GM19025 (cell line): ENCODE data around the gene DYRK1A.

ENCODE experiments used
- ATAC-seq: cut with Tn5 transposase; IDR thresholded peaks from one replicate; pipeline ENCODE4 v1.9.1; 2021; ENCODE audit warnings: mild to moderate bottlenecking, low read depth, moderate library complexity; ENCODE audit not compliant: unreplicated experiment

The DYRK1A gene

DNA sequence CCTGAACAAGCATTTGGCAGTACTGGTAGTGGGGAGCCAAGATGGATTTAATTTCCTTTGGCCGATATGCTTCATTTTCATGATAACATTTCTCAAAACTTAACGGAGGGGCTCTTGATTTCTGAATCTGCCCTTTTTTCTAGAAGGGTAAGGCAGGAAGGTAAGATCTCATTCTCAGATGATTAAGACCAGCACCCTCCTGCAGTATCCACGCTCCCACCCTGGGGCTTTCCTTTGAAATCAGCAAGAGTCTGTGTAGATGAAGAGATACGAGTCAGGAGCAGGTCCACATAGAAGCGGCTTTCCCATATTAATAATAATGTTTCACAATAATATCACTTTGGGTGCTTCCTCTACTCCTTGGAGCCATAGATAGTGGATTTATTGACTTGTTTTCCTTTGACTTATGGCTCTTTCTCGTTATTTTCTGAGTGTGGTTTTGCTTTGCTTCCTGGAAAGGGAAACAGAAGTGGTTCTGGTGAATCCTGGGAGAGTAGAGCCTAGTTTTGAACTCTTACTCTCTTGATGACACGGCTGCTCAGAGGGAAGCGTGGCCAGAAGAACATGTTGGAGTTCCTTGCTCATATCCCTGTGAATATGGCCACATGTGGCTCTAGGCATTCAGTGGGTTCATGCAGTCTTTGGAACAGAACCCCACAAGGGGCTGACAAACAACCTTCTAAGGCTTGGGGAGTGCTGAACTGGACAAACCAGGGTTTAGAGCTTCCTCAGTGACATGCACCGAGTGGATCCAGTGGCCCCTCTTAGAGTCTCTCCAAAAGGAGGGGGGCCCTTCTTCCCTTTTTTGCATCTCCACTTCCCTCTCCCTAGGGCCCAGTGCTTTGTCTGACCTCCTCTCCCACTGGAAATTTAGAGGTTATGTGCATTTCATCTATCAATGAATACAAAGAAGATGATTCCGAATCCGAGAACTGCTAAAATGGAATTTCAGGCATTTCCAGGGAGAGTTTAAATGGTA lies 195.7 kb downstream of the DYRK1A start:
- ATAC-seq = no peak

DNA sequence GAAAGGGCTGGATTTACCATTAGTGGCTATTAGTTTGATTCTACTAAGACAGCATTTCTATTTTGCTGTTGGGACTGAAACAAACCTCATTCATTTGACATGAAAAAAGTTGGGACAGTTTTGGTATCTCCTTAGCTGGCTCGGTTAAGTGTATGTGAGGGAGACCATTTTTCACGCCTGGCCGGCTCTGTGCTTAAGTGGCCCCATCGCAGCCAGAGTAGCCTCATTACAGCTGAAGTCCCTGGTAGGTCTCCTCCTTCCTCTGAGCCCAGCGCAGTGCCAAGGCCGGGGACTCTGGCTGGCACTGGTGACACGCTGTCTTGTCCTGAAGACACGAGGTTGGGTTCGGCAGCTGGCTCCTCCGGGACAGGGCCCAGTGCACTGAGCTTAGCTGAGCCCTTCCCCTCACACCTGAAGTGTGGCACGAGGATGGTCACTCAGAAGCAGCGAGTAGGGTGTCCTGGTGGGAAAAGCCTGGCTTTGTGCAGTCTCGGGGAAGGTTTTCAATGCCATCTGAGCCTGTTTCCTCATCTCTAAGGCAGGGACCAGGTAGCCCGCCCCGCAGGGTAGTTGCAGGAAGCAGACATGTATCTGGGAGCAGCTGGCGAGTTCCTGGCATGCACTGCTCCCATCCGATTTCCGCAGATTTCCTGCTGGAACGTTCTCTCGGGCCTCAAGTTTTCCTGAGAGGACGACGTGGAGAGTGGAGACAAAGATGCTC lies 196.5 kb downstream of the DYRK1A start:
- ATAC-seq = peak; percentile 1

DNA sequence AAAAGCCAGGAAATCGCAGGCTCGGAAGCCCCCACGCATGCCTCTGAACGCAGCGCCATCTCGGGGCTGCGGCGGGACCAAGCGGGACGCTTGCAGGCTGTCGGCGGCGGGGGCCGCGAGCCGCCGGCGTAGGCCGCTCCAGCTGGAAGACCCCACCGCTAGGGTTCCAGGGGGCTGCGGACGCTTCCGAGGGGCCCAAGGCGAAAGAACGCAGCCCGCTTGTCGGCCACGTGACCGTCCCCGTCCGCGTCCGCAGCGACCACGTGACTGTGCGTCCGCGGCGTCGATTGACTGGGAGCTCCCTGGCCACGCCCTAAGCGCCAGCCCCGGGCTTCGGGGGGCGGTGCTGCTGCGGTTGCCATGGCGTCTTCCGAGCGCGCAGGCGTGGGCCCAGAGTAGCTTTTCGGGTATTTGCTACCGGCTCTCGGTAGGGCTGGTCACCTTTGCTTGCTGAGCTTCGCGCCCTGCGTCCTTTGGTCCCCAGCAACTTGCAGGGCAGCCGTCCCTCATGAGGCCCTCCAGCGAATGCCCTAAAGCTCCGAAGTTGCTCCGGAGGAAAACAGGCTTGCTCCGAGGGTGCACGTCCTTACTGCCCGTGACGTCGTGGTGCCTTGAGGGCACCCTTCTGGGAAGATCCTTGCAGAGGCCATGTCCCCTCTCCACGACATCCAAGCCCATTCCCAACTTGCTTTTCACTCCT lies 197.2 kb downstream of the DYRK1A start:
- ATAC-seq = peak; percentile 92

DNA sequence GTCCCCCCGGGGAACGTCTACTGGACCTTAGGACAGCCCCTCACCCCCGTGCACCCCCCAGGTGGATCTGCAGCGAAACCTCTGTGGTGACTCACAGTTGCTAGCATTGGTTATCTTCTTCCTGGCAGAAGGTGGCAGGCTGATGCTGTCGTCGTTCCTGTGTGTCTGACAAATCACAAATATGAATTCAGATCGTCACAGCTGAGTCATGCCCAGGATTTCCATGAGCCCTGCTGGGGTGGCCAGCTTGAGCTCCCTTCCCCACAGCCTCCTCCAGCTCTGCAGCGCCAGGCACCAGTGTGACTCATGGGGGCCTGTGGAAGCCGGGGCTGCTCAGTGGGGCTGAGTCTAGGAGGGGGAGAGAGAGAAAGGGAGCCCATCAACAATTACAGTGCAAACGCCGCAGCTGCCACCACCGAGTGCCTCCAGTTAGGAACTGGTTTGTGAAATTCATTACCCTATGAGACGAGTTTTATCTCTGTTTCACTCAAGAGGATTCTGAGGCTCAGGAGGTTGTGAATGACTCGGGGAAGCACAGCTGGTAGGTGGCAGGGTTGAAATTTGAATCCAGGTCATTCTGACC lies 197.9 kb downstream of the DYRK1A start:
- peak; percentile 36 for ATAC-seq

DNA sequence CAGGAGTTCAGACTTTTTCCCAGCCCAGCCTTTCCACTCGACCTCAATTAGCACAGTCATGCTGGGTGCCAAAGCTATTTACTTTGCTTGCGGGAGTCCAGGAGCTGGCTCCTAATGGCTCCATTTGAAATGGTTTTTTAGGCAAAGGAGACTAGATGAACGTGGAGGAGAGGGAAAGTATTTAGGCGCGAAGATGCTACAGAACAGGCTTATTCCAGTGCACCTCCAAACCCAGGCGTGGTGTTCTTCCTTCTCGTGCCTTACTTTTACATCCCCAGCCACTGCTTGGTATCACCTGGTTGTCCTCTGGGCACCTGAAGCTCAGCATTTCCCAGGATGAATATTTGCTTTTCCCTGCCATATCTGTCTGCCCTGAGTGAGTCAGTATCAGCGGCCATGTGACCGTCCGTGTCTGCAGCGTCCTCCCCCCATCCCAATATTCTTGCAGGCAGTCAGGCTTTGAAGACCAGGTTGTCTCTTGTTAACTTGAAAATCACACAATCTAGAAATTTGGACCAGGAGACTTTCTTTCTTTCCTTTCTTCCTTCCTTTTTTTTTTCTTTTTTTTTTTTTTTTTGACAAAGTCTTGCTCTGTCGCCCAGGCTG lies 198.5 kb downstream of the DYRK1A start:
- ATAC-seq = no peak

DNA sequence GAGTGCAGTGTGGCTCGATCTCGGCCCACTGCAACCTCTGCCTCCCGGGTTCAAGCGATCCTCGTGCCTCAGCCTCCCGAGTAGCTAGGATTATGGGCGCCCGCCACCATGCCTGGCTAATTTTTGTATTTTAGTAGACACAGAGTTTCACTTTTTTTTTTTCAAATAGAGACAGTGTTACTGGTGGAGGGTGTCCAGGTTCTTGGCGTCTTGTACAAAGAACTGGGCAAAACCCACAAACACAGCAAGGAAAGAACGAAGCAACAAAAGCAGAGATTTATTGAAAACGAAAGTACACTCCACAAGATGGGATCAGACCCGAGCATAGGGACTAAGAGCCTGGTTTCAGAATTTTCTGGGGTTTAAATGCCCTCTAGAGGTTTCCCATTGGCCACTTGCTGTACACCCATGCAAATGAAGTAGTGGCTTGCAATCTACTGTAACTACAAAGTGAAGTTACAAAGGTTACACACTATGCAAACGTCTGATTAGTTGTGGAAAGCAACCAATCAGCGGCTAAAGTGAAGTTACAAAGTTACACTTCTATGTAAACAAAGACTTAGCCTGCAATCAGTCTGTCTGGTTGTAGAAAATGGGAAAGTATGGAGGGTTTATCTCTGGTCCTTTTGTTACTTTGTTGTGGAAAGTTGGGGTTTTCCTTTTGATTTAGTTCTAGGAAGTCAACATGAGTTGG lies 199.1 kb downstream of the DYRK1A start:
- no peak for ATAC-seq

DNA sequence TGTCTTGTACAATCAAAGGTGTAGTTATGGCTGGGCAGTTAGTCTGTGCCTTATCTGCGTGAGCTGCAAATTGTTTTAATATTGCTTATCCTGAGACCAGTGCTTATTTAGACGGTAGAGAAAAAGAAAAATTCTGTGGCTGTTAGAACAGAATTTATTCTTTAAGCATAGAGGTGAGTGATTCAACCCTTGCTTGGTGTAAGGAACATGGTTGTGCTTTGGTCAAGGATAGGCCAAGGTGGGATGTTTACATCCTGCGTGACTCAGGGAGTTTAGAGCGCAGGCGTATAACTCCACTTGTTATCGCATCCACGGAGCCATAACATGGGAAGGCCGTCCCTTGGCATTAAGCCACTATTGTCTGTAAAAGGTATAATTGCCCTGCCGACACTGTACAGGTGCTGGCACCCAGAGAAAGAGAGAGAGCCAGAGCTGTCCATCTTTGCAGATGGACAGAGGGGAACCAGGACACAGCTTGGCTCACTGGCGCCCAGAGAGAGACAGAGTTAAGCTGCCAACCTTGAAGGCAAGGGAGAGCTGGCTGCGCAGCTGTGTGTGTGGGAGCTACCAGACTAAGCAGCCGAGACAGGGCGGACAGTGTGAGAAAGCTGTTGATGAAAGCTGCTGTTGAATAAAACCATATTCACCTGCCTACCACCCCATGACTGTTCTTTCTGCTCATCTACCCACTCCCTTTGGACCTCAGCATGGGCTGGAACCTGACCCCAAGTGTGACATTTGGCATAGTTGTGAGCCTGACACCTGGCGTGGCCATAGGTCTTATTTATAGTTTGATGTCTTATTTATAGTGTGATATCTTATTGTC lies 200.4 kb downstream of the DYRK1A start:
- ATAC-seq = no peak

DNA sequence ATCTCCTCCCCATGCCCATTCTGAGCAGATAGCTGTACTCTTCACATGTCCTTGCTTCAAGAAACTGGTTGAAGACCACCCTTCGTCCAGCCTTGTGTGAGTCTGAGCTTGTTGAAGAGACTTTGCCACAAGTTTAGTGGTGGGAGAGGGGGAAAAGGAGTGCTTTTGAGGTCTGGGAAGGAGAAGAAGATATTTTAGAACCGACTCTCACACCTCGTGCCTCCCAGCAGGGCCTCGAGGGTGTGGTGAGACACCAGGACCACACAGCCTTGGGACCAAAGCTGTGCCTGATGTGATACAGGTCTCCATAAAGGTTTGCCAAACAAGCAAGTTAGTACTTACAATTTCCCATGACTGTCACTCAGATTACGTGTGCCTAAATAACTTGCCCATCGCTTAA lies 201.8 kb downstream of the DYRK1A start:
- ATAC-seq = no peak

DNA sequence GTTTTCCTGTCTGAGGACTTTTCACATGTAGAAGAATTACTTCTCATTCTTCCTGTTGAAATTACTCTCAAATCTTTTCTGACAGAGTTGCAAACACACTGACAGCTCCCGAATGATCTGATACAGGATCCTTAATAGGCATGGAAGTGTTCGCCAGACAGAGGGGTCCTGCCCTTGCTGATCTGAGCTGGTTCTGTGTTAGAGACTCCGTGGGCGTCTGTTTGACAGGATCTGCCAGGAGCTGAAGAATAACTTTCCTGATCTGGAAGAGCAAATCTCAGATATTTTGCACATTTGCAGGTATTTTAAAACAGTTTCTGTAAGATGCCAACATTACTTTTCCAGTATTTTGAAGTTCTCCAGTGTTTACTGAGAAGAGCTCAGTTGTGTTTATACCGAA lies 202.3 kb downstream of the DYRK1A start:
- no peak for ATAC-seq

DNA sequence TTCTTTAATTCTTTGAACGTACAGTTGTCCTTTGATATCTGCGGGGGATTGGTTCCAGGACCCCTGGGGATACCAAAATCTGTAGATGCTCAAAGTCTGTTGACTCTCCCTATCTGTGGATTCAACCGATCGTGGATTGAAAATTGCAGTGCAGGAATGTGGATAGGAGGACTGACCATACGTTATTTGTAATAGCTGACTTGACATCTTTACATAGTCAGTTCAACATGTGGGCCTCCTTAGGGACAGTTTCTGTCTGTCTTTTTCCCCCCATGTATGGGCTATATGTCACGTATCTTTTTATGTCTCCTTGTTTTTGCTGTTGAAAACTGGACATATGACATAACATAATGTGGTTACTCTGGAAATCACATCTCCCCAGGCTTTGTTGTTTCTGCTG lies 204.9 kb downstream of the DYRK1A start:
- no peak for ATAC-seq

DNA sequence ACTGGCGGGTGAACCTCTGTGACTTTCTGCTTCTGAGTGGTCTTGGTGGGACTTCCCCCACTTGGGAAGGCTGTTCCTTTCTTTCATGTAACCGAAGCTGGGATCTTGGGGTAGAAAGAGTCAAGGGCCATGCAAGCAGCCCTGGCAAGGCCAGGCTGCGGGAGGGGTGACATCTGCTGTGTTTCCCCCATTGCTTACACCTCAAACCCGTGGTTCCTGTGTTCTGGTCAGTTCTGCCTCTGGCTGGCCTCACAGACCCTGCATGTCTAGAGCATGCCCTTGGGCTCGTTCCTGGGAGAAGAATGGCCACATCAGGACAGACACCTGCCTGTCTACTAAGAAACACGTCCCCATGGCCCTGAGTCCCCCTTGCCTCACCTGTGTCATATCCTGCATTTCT lies 207.7 kb downstream of the DYRK1A start:
- ATAC-seq = no peak

DNA sequence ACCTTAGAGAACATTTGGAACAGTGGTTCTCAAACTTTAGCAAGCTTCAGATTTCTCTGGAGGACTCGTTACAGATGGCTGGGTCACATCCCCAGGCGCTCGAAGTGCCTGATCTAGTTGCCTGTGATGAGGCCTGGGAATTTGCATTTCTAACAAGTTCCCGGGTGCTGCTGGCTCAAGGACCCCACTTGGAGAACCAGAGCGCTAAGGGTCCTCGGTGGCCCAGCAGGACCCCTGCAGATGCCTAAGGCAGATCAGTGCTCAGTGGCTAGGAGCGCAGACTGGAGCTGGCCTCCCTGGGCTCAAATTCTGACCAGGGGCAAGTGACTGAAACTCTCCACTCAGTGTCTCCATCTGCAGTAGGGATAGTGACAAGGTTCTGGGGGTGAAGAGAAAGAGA lies 208.2 kb downstream of the DYRK1A start:
- no peak for ATAC-seq

DNA sequence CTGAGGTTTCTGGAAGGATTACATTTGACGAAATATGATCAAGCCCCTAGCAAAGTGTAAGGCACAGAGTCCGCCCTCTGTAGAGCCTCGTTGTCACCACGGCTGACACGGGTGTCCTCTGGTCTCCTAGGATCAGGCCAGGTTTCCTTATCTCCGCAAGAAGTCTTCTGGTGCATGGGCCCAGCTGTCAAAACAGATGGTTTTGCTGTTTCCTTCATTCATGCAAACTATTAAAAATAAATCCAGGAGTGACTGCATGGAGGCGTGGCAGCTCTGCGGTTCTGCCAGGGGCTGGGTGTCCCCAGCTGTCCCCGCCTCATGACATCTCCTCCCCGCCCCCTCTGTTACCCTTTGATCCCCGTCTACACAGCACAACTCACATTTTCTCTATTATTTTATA lies 209.0 kb downstream of the DYRK1A start:
- ATAC-seq = no peak
